ENCODE measurements around the gene TEAD2. TPM values are rescaled to one million over a fixed set of nuclear protein-coding genes. Genes with fewer than 3 reads are reported as not detected.
"Not testable (repeated sequence)": the region's sequence is repeated elsewhere in the genome, so short reads cannot be mapped to it uniquely, and the experiment has no call there.

Gene TEAD2
- total RNA-seq, 1 donor: 41.3 TPM

DNA sequence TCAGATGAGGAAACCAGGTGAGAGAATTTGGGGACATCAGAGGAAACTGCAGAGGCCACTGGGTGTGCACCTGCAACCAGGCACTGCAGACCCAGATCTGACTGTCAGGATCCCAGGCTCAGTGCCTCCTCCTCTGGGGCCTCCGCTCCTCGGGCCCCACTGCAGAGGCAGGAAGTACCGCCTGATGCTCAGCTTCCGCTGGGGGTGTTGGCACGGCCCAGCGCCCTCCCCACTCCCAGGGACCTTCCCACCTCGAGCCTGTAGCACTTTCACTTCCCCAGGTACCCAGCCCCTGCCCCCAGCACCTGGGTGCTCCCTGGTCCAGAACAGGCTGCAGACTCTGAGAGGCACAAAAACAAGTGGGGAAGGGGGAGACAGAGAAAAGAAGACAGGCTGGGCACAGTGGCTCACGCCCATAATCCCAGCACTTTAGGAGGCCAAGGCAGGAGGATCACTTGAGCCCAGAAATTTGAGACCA, 28.4 kb downstream of the TEAD2 start:
- Histone ChIP-seq H3K4me1 (ENCODE audit: insufficient read depth, low read length) (no peaks in the 10 kb centered on the region), H3K27me3 (ENCODE audit: insufficient read depth, low read length) (no peaks in the 10 kb centered on the region), H4K20me1 (ENCODE audit: insufficient read depth, low read length) (no peaks in the 10 kb centered on the region), H3K4me3 (ENCODE audit: insufficient read depth, low read length) (no peak overlapping the region), H2AFZ (ENCODE audit: low read length) (no peak overlapping the region), H3K9me3 (ENCODE audit: low read depth, low read length) (no peaks in the 10 kb centered on the region), H3K36me3 (ENCODE audit: insufficient read depth, low read length) (no peaks in the 10 kb centered on the region), H3K27ac (ENCODE audit: low read depth, low read length) (no peak overlapping the region), H3K4me2 (ENCODE audit: insufficient read depth, low read length) (no peak overlapping the region), H3K79me2 (ENCODE audit: insufficient read depth, low read length) (no peaks in the 10 kb centered on the region)
- TF ChIP-seq, protein P1, sequence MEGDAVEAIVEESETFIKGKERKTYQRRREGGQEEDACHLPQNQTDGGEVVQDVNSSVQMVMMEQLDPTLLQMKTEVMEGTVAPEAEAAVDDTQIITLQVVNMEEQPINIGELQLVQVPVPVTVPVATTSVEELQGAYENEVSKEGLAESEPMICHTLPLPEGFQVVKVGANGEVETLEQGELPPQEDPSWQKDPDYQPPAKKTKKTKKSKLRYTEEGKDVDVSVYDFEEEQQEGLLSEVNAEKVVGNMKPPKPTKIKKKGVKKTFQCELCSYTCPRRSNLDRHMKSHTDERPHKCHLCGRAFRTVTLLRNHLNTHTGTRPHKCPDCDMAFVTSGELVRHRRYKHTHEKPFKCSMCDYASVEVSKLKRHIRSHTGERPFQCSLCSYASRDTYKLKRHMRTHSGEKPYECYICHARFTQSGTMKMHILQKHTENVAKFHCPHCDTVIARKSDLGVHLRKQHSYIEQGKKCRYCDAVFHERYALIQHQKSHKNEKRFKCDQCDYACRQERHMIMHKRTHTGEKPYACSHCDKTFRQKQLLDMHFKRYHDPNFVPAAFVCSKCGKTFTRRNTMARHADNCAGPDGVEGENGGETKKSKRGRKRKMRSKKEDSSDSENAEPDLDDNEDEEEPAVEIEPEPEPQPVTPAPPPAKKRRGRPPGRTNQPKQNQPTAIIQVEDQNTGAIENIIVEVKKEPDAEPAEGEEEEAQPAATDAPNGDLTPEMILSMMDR (IDR thresholded peaks at IDR 0.05; ENCODE audit: extremely low read depth, low read depth, low read length): no peak
- DNase-seq (ENCODE audit: insufficient read length, low spot score, missing footprints): no peak

DNA sequence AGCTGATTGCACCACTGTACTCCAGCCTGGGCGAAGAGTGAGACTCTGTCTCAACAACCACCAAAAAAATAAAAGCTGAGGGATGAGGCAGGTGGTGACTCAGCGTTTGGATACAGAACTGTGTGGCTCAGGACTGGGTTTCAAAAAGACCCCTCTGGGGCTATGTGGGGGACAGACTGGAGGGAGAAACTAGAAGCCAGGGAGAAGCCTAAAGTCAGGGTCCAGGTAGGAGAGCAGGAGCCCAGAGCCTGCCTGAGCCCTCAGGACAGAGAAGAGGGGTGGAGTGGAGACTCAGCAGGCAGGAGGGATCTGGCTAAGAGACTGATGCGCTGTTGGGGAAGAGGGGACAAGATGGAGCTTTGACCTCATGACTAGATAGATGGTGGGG, 28.8 kb downstream of the TEAD2 start:
- no peak overlapping the region for H3K4me2 ChIP-seq (ENCODE audit: insufficient read depth, low read length)
- H3K9me3 ChIP-seq (ENCODE audit: low read depth, low read length): no peaks in the 10 kb centered on the region
- H3K36me3 ChIP-seq (ENCODE audit: insufficient read depth, low read length): no peaks in the 10 kb centered on the region
- DNase-seq (ENCODE audit: insufficient read length, low spot score, missing footprints): no peak
- H3K79me2 ChIP-seq (ENCODE audit: insufficient read depth, low read length): no peaks in the 10 kb centered on the region
- TF ChIP-seq, protein P1 (IDR thresholded peaks at IDR 0.05; ENCODE audit: extremely low read depth, low read depth, low read length): no peak
- H3K27ac ChIP-seq (ENCODE audit: low read depth, low read length): no peak overlapping the region
- no peak overlapping the region for H2AFZ ChIP-seq (ENCODE audit: low read length)
- no peaks in the 10 kb centered on the region for H4K20me1 ChIP-seq (ENCODE audit: insufficient read depth, low read length)
- no peaks in the 10 kb centered on the region for H3K4me1 ChIP-seq (ENCODE audit: insufficient read depth, low read length)
- H3K27me3 ChIP-seq (ENCODE audit: insufficient read depth, low read length): no peaks in the 10 kb centered on the region
- H3K4me3 ChIP-seq (ENCODE audit: insufficient read depth, low read length): no peak overlapping the region

DNA sequence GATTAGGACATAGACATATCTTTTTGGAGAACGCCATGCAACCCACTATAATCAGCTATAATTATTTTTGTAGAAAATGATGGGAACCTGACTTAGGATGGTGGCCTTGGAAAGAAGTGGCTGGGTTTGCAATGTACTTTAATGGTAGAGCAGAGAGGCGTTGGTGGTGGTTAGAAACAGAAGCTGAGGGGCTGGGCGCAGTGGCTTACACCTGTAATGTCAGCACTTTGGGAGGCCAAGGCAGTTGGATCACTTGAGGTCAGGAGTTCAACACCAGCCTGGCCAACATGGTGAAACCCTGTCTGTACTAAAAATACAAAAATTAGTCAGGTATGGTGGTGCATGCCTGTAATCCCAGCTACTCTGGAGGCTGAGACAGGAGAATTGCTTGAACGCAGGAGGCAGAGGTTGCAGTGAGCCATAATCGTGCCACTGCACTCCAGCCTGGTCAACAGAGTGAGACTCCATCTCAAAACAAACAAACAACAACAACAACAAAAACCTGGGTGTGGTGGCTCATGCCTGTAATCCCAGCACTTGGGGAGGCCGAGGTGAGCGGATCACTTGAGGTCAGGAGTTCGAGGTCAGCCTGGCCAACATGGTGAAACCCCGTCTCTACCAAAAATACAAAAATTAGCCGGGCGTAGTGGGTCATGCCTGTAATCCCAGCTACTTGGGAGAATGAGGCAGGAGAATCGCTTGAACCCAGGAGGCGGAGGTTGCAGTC, 29.4 kb downstream of the TEAD2 start:
- H3K4me3 ChIP-seq (ENCODE audit: insufficient read depth, low read length); H3K4me2 ChIP-seq (ENCODE audit: insufficient read depth, low read length); DNase-seq (ENCODE audit: insufficient read length, low spot score, missing footprints); H3K79me2 ChIP-seq (ENCODE audit: insufficient read depth, low read length); H3K4me1 ChIP-seq (ENCODE audit: insufficient read depth, low read length); H3K27ac ChIP-seq (ENCODE audit: low read depth, low read length); H3K36me3 ChIP-seq (ENCODE audit: insufficient read depth, low read length); H3K27me3 ChIP-seq (ENCODE audit: insufficient read depth, low read length); H4K20me1 ChIP-seq (ENCODE audit: insufficient read depth, low read length); H3K9me3 ChIP-seq (ENCODE audit: low read depth, low read length); H2AFZ ChIP-seq (ENCODE audit: low read length): not testable (repeated sequence)

DNA sequence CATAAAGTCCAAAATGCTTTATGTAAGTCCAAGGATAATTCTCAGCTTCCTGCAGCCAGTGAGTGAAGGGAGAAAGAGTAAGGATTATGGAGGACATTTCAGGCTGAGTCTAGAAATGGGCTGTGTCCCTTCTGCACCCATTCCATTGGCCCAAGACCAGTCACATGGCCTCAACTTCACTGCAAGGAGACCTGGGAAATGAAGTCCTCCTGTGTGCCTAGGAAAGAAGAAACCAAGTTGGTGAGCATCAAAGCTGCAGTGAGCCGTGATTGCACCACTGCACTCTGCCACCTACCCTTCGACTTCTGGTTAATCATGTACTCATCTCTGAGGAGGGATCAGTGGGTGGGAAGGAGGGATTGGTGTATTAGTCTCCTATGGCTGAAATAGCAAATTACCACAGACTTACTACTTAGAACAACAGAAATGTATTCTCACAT, 30.6 kb downstream of the TEAD2 start:
- no peak overlapping the region for H3K4me3 ChIP-seq (ENCODE audit: insufficient read depth, low read length)
- no peaks in the 10 kb centered on the region for H3K27me3 ChIP-seq (ENCODE audit: insufficient read depth, low read length)
- DNase-seq (ENCODE audit: insufficient read length, low spot score, missing footprints): peak; percentile 91
- H2AFZ ChIP-seq (ENCODE audit: low read length): no peak overlapping the region
- H3K9me3 ChIP-seq (ENCODE audit: low read depth, low read length): no peaks in the 10 kb centered on the region
- no peaks in the 10 kb centered on the region for H3K36me3 ChIP-seq (ENCODE audit: insufficient read depth, low read length)
- H4K20me1 ChIP-seq (ENCODE audit: insufficient read depth, low read length): no peaks in the 10 kb centered on the region
- H3K4me2 ChIP-seq (ENCODE audit: insufficient read depth, low read length): no peak overlapping the region
- no peaks in the 10 kb centered on the region for H3K4me1 ChIP-seq (ENCODE audit: insufficient read depth, low read length)
- H3K27ac ChIP-seq (ENCODE audit: low read depth, low read length): no peak overlapping the region
- H3K79me2 ChIP-seq (ENCODE audit: insufficient read depth, low read length): no peaks in the 10 kb centered on the region
- TF ChIP-seq, protein P1 (IDR thresholded peaks at IDR 0.05; ENCODE audit: extremely low read depth, low read depth, low read length): no peak

DNA sequence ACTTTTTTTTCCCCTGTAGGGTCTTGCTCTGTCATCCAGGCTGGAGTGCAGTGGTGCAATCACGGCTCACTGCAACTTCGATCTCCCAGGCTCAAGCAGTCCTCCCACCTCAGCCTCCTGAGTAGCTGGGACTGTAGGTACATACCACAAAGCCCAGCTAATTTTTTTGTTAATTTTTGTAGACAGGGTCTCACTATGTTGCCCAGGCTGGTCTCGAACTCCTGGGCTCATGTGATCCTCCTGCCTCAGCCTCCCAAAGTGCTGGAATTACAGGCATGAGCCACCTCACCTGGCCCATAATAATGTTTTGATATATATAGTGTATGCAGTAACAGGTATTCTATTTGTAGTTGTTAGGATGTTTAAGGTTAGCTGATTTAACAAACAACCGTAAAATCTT, 31.0 kb downstream of the TEAD2 start:
- H4K20me1 ChIP-seq (ENCODE audit: insufficient read depth, low read length); H3K27ac ChIP-seq (ENCODE audit: low read depth, low read length); H3K79me2 ChIP-seq (ENCODE audit: insufficient read depth, low read length); H3K4me2 ChIP-seq (ENCODE audit: insufficient read depth, low read length); H2AFZ ChIP-seq (ENCODE audit: low read length); H3K4me3 ChIP-seq (ENCODE audit: insufficient read depth, low read length); H3K4me1 ChIP-seq (ENCODE audit: insufficient read depth, low read length); H3K9me3 ChIP-seq (ENCODE audit: low read depth, low read length); H3K36me3 ChIP-seq (ENCODE audit: insufficient read depth, low read length); H3K27me3 ChIP-seq (ENCODE audit: insufficient read depth, low read length); DNase-seq (ENCODE audit: insufficient read length, low spot score, missing footprints): not testable (repeated sequence)

Measured in osteoblast (primary cell).